Fibroblast of lung (primary cell): ENCODE measurements around the gene C3orf20. TPM values are rescaled to one million over a fixed set of nuclear protein-coding genes. Genes with fewer than 3 reads are reported as not detected.

Experiments used
- DNase-seq, 2 donors: peaks; one replicate each; pipeline versions ENCODE4 v3.0.0 to v3.0.0-alpha.2; 2010; ENCODE audit warnings: low read depth in 2 of 2
- H2AFZ ChIP-seq: 2 replicates; pipeline ENCODE4 v1.5.1; 2012; ENCODE audit warnings: low read length, control low read depth, inconsistent platforms
- H3K27ac ChIP-seq: 2 replicates; pipeline ENCODE4 v1.5.1; 2011; ENCODE audit warnings: low read length, control low read depth; ENCODE audit not compliant: insufficient read depth
- H3K27me3 ChIP-seq: 2 replicates; pipeline ENCODE4 v1.5.1; 2011; ENCODE audit warnings: mild to moderate bottlenecking, low read length; ENCODE audit not compliant: control insufficient read depth, insufficient read depth
- H3K36me3 ChIP-seq: 2 replicates; pipeline ENCODE4 v1.5.1; 2011; ENCODE audit warnings: low read length; ENCODE audit not compliant: control insufficient read depth, insufficient read depth
- H3K4me1 ChIP-seq: 2 replicates; pipeline ENCODE4 v1.5.1; 2011; ENCODE audit warnings: low read length; ENCODE audit not compliant: control insufficient read depth, insufficient read depth; ENCODE audit errors: extremely low read depth
- H3K4me2 ChIP-seq: 2 replicates; pipeline ENCODE4 v1.5.1; 2011; ENCODE audit warnings: low read length, control low read depth; ENCODE audit not compliant: insufficient read depth; ENCODE audit errors: extremely low read depth
- H3K4me3 ChIP-seq, 4 experiments: fragments of 200-600 bp in 1 of 4; sonication (generic) in 1 of 4; replicated peaks in 1 of 4; 2 replicates each; pipeline ENCODE4 v1.5.1; 2011 to 2016; ENCODE audit warnings: low read length in 4 of 4, low read depth in 3 of 4, mild to moderate bottlenecking in 3 of 4, control low read depth in 2 of 4, inconsistent platforms in 1 of 4, mixed read lengths in 1 of 4; ENCODE audit not compliant: insufficient read depth in 1 of 4; ENCODE audit errors: control extremely low read depth in 1 of 4
- H3K79me2 ChIP-seq: 2 replicates; pipeline ENCODE4 v1.5.1; 2012; ENCODE audit warnings: mild to moderate bottlenecking, low read length, inconsistent platforms; ENCODE audit not compliant: control insufficient read depth, insufficient read depth
- H3K9ac ChIP-seq: 2 replicates; pipeline ENCODE4 v1.5.1; 2011; ENCODE audit warnings: mild to moderate bottlenecking, low read length, control low read depth; ENCODE audit not compliant: insufficient read depth
- H3K9me3 ChIP-seq: 2 replicates; pipeline ENCODE4 v1.5.1; 2012; ENCODE audit warnings: low read depth, low read length; ENCODE audit not compliant: control insufficient read depth, insufficient read depth
- H4K20me1 ChIP-seq: 2 replicates; pipeline ENCODE4 v1.5.1; 2011; ENCODE audit warnings: low read length; ENCODE audit not compliant: control insufficient read depth, insufficient read depth; ENCODE audit errors: extremely low read depth
- CTCF ChIP-seq, 2 donors: IDR thresholded peaks in 1 of 2; conservative IDR thresholded peaks in 1 of 2; 1 replicate in 1 of 2; 2 replicates in 1 of 2; pipeline ENCODE4 v1.5.1; 2011 to 2012; ENCODE audit warnings: low read length in 2 of 2, control low read depth in 1 of 2, inconsistent platforms in 1 of 2, low read depth in 1 of 2, mild to moderate bottlenecking in 1 of 2
- EZH2 ChIP-seq: IDR thresholded peaks from 2 replicates; pipeline ENCODE4 v1.5.1; 2012; ENCODE audit warnings: low read length, control low read depth, mild to moderate bottlenecking; ENCODE audit errors: missing control alignments
- polyA plus RNA-seq, 2 donors: library from polyadenylated mRNA; depleted of rRNA in 1 of 2; stranded (reverse) in 1 of 2; unstranded in 1 of 2; fragments of >200 nt; gene quantifications; 2 replicates each; pipeline ENCODE4 v1.2.1, GENCODE V29; 2011 to 2012; ENCODE audit warnings: missing spikeins in 1 of 2
- total RNA-seq: library from RNA; depleted of rRNA; stranded (reverse); fragments of >200 nt; gene quantifications from 2 replicates; pipeline ENCODE4 v1.2.1, GENCODE V29; 2014

The C3orf20 gene
- total and polyA plus RNA-seq, 2 donors (not counting 1 experiment from before 2014, with no cell fraction given): not detected

- Histone ChIP-seq H3K27ac (no peak overlapping the region), H3K27me3 (no peaks in the 10 kb centered on the region), H3K36me3 (no peaks in the 10 kb centered on the region), H2AFZ (no peak overlapping the region), H3K9me3 (no peaks in the 10 kb centered on the region), H3K4me2 (no peak overlapping the region), H3K9ac (no peak overlapping the region), H3K4me3 (no peak overlapping the region), H4K20me1 (no peaks in the 10 kb centered on the region), H3K79me2 (no peaks in the 10 kb centered on the region), H3K4me1 (no peaks in the 10 kb centered on the region)
- TF ChIP-seq CTCF (conservative IDR thresholded peaks at IDR 0.05 in 1 of 2, IDR thresholded peaks at IDR 0.05 in 1 of 2; ENCODE audit: low read depth in 1 of 2, low read length in 2 of 2): no peak
- TF ChIP-seq EZH2: no peak
- DNase-seq: no peak
These were observed 95.7 kb downstream of the C3orf20 start for GRCh38 chr3:14770591-14770990.

- H3K9me3 ChIP-seq: no peaks in the 10 kb centered on the region
- no peaks in the 10 kb centered on the region for H3K79me2 ChIP-seq
- no peak overlapping the region for H3K4me2 ChIP-seq
- H3K9ac ChIP-seq: no peak overlapping the region
- H2AFZ ChIP-seq: no peak overlapping the region
- DNase-seq: no peak
- no peaks in the 10 kb centered on the region for H3K27me3 ChIP-seq
- H3K36me3 ChIP-seq: no peaks in the 10 kb centered on the region
- TF ChIP-seq EZH2 (no peak), CTCF (conservative IDR thresholded peaks at IDR 0.05 in 1 of 2, IDR thresholded peaks at IDR 0.05 in 1 of 2; ENCODE audit: low read depth in 1 of 2, low read length in 2 of 2) (no peak)
- no peak overlapping the region for H3K27ac ChIP-seq
- no peaks in the 10 kb centered on the region for H3K4me1 ChIP-seq
- no peaks in the 10 kb centered on the region for H4K20me1 ChIP-seq
- no peak overlapping the region for H3K4me3 ChIP-seq
These were observed 96.9 kb downstream of the C3orf20 start for GRCh38 chr3:14771593-14772497.

DNA sequence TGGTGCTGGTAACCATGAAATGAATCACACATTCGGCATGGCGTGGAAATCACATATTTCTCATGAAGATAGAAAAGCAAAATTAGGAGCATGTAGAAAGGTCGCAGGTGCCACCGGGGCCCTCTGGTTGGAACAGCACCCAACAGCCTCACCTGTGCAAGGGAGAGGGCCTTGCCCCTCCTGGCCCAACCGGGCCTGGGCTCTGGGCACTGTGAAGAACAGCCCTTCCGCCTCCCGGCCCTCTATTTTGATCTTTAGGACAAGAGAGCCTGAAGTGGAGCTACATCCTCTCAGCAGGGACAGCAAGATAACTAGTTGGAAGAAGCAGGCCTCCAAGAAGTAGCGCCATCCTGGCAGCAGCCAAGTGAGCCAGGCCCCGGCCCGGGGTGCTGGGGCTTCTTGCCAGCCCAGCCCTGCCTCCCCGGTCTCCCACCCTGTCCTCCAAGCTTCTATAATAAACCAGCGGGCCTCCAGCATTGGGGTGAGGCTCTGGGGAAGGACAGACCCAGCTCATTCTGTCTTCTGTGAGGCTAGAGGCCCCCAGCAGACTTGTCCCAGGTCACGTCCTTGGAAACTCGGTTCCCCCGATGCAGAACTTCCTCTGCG is 97.7 kb downstream of the C3orf20 start:
- Histone ChIP-seq H3K9ac (no peak overlapping the region), H3K4me3 (no peak overlapping the region), H2AFZ (no peak overlapping the region), H3K9me3 (no peaks in the 10 kb centered on the region), H3K79me2 (no peaks in the 10 kb centered on the region), H3K27me3 (no peaks in the 10 kb centered on the region), H3K27ac (no peak overlapping the region), H3K4me2 (no peak overlapping the region), H3K36me3 (no peaks in the 10 kb centered on the region), H4K20me1 (no peaks in the 10 kb centered on the region), H3K4me1 (no peaks in the 10 kb centered on the region)
- TF ChIP-seq CTCF (conservative IDR thresholded peaks at IDR 0.05 in 1 of 2, IDR thresholded peaks at IDR 0.05 in 1 of 2; ENCODE audit: low read depth in 1 of 2, low read length in 2 of 2) (no peak), EZH2 (no peak)
- no peak for DNase-seq
